ENCODE data around the gene SPATA20.

DNA sequence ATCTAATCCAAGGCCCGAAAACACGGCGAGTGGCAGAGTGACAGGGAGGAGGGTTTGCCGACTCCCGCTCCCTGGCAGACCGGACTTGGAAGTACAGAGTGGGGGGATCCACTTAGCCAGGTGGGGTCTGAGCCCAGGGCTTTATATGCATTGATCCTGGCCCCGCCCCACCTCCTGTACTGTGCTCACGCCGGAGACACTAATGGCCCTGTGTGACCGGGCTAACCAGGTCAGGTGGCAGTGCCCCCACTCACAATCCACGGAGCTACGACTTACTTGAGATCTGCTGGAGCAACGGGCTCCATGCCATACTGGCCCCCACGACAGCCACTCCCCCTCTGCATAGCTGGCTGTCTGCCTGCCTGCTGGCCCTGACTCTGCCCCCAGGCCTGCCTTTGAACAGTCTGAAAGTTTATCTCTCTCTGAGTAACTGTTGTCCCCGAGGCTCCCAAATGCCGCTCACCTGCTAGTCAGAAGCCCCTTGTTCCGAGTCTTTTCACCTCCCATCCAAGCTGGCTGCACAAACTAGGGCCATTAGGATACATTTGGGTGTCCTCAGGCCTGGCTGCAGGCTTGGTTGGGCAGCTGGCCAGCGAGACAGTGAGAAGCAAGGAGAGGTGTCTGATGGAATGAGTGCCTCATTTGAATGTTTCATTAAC lies 41.5 kb downstream of the SPATA20 start:
- TF ChIP-seq, protein P1, sequence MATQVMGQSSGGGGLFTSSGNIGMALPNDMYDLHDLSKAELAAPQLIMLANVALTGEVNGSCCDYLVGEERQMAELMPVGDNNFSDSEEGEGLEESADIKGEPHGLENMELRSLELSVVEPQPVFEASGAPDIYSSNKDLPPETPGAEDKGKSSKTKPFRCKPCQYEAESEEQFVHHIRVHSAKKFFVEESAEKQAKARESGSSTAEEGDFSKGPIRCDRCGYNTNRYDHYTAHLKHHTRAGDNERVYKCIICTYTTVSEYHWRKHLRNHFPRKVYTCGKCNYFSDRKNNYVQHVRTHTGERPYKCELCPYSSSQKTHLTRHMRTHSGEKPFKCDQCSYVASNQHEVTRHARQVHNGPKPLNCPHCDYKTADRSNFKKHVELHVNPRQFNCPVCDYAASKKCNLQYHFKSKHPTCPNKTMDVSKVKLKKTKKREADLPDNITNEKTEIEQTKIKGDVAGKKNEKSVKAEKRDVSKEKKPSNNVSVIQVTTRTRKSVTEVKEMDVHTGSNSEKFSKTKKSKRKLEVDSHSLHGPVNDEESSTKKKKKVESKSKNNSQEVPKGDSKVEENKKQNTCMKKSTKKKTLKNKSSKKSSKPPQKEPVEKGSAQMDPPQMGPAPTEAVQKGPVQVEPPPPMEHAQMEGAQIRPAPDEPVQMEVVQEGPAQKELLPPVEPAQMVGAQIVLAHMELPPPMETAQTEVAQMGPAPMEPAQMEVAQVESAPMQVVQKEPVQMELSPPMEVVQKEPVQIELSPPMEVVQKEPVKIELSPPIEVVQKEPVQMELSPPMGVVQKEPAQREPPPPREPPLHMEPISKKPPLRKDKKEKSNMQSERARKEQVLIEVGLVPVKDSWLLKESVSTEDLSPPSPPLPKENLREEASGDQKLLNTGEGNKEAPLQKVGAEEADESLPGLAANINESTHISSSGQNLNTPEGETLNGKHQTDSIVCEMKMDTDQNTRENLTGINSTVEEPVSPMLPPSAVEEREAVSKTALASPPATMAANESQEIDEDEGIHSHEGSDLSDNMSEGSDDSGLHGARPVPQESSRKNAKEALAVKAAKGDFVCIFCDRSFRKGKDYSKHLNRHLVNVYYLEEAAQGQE (IDR thresholded peaks at IDR 0.05), result no peak
- TF ChIP-seq, protein P2, sequence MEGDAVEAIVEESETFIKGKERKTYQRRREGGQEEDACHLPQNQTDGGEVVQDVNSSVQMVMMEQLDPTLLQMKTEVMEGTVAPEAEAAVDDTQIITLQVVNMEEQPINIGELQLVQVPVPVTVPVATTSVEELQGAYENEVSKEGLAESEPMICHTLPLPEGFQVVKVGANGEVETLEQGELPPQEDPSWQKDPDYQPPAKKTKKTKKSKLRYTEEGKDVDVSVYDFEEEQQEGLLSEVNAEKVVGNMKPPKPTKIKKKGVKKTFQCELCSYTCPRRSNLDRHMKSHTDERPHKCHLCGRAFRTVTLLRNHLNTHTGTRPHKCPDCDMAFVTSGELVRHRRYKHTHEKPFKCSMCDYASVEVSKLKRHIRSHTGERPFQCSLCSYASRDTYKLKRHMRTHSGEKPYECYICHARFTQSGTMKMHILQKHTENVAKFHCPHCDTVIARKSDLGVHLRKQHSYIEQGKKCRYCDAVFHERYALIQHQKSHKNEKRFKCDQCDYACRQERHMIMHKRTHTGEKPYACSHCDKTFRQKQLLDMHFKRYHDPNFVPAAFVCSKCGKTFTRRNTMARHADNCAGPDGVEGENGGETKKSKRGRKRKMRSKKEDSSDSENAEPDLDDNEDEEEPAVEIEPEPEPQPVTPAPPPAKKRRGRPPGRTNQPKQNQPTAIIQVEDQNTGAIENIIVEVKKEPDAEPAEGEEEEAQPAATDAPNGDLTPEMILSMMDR (IDR thresholded peaks at IDR 0.05; ENCODE audit: low read depth, low read length, missing input control), result no peak
- TF ChIP-seq JUND (IDR thresholded peaks at IDR 0.05), result no peak
- TF ChIP-seq TAF1 (conservative IDR thresholded peaks at IDR 0.05), result no peak
